Stimulated activated CD4-positive, alpha-beta T cell treated with anti-CD3 and anti-CD28 coated beads, Interleukin-12 subunit alpha, Interleukin-12 subunit beta, amount 100 ng/mL, for 4 hours (primary cell): ENCODE results near the gene KLHDC7B.

Source experiments
- DNase-seq: peaks from one replicate; pipeline ENCODE4 v3.0.0-alpha.2; 2020

KLHDC7B gene

DNA sequence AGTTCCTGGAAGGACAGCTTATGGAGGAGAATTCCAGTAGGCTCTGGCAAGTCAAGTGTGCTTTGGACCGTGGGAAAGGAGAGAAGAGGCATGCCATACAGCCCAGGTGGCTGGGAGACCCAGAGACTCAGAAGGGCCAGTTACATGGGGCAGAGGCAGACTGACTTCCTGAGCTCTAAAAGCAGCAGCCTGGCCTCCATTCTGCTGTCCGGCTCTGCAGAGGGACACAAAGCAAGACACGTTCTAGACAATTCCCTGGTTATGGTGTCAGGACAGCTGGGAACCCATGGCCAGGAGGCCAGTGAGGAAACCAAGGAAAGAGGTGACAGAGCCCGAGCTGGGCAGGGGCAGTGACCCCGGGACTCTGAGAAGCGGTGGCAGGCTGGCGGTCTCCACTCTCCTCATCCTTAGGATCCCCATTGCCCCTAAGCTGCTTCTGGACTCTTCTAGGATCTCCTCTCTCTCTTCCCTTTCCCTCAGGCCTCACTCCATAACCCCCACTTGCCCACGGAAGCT lies 29.8 kb downstream of the KLHDC7B start:
- no peak for DNase-seq

DNA sequence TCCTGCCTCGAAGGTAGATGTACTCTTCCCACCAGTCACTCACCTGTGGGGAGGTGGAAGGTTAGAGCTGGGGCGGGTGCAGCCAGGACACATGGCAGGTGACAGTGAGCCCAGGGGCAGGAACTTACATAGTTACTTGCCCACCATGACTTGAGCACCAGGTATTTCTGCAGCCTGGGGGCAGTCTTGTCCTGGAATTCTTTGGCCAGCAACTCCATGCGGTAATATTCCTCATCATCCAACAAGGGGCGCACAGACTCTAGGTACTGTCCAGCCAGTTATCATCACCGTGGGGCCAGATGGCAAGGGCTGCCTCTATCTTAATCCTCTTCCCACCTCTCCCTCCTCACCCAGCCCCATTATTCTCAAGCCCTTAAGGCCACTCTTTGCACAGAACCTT lies 30.4 kb downstream of the KLHDC7B start:
- DNase-seq = no peak

DNA sequence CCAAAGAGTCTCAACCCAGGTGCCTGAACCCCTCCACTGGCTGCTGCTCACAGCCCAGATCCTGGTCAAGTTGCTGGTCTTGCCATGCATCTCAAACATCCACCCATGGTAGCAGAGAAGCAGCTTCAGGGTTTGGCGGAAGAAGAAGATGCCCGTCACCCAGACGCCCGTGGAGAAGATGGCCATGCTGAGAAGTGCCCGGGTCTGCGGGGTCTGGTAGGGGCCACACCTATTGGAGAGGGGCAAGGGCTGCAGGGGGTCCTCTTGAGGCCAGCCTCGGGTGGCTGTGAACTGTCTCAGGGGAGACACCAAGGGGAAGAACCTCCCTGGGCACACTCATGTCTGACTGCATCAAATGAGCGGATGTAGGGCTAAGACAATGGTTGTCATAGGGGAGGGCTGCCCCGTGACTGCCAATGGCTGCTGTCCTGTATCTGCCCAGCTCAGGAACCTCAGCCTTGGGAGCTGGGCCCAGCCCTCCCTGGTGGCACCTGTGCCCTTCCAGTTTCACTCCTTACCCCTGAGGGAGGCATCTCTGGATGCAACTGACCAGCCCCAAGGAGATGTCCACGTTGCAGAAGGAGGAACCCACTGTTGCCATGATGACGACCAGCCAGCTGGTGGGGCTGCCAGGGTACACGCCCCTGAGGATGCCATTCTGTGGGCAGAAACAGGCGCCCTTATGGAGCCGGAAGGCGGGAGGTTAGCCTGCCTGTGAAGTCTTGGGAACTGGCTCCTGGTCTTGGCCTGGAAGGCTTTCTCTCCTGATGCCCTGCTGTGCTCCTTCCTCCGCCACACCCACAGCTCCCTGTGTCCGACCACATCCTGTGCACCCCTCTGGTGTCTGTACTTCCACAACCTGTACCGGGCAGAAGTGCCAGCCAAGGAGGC lies 31.4 kb downstream of the KLHDC7B start:
- DNase-seq = no peak

DNA sequence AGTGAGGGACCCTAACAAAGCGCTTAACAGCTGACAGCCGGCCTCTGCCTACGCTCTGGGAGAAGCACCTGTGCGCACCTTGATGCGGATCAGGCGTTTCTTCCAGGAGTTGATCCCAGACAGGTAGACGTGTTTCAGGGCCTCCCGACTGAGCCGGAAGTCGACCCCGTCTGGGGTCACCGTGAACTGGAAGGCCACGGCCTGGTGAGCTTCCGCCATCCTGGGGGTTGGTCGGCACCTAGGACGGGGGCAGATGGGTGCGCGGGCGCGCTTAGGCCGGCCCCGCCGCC lies 31.9 kb downstream of the KLHDC7B start:
- DNase-seq = no peak

DNA sequence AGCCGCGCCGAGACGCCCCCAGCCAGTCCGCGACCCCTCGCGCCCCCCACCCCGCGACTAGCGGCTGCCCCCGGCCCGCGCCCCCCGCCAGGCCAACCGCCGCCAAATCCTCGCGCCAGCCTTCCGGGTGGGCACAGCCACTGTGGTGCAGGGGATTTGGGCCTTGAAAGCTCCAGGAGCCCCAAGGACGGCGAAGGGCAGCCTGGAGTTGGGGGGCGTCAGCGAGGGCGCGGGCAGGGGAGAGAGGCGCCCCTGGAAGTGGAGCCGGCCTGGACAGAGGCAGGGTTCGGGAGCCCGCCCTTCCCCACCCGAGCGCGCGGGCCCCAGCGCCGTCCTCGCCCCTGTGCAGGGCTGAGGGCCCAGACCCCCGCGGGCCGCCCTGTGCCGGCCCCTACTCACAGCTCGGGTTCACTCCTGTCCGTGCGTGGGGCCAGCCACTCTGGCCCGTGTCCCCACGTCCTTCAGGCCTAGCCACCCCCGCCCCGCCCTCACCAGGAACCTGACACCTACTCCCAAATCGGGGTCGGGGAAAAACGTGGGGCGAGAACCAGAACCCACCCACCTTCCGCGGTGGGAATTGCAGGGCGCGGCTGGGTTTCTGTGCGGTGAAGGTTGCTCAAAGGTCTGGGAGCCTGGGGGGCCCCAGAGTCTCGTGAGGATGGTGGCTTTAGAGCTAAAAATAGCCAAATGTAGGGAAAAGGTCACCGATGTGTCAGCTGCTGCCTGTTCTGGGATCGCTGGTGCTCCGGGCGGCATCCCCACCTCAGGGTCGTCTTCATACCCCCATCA lies 32.5 kb downstream of the KLHDC7B start, which contains the start of gene CPT1B:
CPT1B (minus strand) TSS at position 441 of the 789 bp plus-strand sequence. CDS start 512 bp downstream, outside the sequence.
- DNase-seq = no peak

DNA sequence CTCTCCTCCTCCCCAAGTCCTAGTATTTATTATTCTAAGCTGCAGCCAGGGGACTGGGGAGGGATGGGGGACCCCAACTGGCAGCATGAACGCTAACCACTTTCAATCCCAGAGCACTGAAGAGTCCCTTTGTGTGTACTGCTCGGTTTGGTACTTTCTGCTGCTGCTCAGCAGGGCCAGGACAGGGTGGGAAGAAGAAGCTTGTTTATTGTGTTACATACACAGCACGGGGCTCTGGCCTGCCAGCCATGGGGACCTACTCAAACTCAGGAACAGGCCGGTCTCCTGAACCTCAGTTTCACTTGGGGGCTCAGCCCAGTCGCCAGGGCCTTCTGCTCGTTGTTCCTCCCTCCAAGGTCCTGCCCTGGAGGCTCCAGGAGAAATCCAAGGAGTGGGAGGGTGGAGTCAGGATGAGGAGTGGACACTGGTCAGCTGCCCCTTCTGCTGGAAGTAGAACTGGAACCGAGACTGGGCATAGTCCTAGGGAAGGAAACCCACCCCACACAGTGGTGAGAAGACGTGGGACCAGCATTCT lies 33.1 kb downstream of the KLHDC7B start:
- DNase-seq = no peak

DNA sequence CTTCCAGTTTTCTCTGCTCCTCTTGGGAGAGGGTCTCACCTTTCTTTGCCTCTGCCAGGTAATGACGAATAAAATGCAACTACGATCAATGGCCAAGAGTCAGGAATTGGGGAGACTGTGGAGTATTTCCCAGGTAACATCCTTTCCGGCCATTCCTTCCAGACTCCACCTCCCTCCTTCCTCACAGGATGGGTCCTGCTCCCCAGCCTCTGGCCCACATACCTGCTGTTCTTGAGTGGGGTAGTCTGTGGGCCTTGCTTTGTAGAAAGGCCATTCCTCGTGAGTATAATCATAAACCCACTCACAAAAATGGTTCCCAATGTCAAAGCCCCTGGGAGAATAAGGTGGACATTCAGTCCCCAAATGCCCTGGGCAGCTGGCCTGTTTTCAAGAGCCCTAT lies 34.1 kb downstream of the KLHDC7B start:
- DNase-seq = no peak

DNA sequence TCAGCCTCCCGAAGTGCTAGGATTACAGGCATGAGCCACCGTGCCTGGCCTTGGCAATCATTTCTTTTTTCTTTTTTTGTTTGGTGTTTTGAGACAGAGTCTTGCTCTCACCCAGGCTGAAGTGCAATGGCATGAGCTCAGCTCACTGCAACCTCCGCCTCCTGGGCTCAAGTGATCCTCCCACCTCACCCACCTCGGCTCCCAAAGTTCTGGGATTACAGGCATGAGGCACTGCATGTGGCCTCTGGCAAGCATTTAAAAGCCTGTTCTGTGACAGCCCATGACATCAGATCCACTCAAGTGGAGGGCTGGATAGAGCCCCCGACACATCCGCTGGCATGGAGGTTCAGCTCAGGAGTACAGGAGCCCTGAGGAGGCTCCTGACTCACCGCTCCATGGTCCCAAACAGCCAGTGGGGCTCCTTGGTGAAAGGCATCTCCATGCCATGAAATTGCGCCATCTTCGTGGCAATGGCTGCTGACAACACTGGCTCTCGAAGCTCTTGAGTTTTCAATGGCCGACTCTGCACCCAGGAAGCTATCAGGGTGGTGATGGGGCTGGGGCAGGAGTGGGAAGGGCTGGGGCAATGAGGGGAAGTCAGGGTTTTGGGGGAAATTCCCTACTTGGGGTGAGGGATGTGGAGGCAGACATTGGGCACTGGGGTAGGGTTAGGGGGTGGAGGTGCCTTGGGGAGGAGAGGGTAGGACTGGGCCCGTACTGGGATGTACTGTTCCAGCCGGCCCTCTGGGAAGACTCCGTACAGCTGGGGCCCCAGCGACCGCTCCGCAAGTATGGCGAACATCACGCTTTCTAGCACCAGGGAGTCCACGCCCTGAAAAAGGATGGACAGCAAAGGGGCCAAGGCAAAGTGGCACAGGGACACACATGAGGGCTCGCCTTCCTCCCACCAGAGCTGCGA lies 35.6 kb downstream of the KLHDC7B start:
- DNase-seq = no peak

DNA sequence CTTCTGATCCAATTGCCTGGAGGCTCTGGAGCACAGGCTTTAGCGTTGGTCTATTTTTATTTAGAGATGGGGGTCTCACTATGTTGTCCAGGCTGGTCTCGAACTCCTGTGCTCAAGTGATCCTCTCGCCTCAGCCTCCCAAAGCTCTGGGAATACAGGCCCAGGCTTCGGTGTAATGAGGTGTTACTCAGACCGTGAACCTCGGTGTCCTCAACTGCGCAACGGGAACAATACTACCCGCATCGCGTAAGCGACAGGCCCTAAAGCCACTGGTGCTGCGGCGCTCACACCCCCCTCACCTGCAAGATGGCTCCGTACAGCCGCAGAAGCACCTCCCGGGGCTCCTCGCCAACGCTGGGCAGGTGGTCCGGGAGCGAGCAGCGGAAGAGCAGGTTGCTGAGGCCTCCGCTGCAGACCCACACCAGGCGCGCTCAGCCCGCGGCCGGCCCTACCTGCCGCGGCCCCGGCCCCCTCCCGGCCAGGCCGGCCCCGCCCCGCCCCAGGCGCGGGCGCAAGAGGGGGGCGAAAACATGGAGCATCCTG lies 36.3 kb downstream of the KLHDC7B start:
- DNase-seq = peak; percentile 30

DNA sequence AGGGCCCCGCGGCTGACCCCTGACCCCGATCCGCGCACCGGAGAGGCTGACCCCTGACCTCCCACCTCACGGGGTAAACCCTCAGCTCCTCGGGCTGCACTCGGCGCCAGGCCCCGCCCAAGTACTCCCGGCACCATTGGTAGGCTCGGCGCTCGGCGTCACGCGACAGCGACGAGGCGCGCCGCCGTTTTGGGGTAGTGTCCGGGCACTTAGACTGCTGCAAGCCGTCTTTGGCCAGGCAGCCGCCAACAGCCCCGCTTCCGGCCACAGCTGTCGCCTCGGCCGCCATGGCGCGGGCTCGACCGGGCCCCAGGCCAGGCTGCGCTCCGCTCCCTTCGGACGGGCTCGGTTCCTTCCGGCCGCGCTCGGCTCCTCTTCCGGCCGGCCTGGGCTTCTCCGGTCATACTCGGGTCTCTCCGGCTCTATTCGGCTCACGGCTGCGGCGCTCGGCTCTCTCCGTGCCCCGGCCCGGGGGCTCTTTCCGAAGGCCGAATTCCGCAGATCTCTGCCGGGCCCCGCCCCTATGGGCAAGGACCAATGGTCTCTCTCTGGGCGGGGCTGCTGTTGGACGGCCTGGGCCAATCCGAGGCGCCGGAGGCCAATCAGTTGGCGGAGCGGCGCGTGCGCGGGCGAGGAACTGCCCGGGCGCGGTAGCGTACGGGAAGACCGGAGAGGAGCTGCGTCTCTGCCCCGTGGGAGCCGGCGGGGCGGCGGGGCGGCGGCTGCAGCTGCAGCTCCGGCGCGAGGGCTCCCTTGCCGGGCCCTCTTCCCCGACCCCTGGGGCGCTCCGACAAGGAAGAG lies 37.0 kb downstream of the KLHDC7B start, which contains the start of gene CHKB:
CHKB (minus strand) TSS at position 357 of the 801 bp plus-strand sequence; CDS start at position 289, 68 bp downstream.
- peak; percentile 98 for DNase-seq

DNA sequence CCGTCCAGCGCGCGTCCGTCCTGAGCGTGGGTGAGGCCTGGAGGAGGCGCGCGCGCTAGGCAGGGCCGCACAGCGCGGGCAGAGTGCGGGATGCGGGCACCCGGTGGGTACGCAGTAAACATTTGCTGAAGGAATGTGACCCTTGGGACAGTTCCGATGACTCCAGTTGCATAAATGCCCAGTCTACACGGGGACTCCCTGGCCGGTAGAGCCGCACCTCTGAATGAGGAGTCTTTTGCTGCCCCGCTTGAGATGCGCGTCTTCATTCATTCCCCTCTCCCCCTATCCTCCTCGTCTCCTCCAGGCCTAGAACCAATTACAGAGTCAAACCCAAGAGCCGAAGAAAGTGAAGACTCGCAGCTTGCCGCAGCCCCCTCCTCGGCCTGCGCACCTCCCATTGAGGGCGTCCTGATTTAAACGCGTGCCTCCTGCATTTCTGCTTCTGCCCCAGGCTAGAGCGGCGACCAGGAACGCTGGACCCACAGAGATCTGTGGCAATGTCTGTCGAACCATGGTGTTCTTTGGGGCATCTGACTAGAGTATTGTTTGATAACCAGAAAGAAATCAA lies 37.7 kb downstream of the KLHDC7B start:
- no peak for DNase-seq

DNA sequence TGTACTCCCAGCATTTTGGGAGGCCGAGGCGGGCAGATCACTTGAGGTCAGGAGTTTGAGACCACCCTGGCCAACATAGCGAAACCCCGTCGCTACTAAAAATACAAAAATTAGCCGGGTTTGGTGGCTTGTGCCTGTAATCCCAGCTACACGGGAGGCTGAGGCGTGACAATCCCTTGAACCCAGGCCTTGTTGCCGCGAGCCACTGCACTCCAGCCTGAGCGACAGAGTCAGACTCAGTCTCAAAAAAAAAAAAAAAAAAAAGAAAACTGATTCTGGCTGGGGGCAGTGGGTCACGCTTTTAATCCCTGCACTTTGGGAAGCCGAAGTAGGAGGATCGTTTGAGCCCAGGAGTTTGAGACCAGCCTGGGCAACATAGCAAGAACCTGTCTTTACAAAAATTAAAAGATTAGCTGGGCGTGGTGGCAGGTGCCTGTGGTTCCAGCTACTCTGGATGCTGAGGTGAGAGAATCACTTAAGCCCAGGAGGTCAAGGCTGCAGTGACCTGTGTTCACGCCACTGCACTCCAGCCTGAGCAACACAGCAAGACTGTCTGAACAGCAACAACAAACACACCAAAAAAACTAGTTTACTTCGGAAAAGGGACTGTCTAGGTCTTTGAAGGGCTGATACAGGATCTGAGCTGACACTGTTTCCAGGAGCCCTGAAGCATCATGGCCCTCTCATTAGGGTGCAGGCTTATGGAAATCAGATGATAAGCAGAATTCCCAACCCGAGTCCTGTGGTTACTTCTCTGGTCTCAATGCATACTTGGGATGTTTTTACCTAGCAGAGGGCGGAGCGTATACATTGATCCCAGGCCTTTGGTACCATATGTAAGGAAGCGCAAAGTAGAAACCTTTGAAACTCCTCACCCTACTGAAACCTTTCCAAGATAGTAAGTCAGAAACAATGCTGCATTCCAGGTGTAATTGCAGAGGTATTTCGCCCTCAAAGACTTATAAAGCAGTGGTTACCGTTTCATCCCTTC lies 38.7 kb downstream of the KLHDC7B start:
- DNase-seq = no peak

DNA sequence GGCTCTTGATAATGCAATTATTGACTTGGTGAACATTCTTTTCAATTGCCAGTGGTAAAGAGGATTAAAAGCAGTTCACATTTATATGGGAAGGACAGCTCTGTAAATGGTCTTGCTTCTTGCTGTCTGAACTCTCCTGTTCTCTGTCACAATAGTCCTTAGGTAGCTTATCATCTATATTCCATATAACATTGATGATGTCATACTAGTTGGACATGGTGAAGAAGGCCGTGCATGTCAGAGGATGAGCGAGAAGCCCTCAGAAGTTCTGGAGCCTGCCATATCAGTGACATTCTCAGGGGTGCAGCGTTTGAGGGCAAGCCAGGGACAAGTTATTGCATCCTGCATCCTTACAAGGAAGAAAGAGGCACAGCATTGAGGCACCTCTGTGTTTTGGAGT lies 39.5 kb downstream of the KLHDC7B start:
- DNase-seq = no peak

DNA sequence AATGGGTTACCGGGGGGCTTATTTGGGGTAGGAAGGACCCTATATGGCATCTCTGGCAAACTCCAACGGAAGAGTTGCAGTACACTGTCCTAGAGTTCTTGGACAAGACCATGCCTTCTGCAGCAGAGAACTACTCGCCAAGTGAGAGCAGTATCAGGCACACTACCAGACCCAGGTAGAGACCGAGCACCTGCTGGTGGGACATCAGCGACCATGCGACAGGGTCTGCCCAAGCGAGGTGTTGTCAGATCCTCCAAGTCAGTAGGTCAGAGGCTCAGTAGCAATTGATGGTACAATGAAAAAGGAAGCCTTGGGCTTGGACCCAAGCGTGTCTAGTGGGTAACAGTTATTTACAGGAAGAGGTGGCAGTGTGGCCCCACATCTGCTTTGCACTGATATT lies 40.1 kb downstream of the KLHDC7B start:
- no peak for DNase-seq

DNA sequence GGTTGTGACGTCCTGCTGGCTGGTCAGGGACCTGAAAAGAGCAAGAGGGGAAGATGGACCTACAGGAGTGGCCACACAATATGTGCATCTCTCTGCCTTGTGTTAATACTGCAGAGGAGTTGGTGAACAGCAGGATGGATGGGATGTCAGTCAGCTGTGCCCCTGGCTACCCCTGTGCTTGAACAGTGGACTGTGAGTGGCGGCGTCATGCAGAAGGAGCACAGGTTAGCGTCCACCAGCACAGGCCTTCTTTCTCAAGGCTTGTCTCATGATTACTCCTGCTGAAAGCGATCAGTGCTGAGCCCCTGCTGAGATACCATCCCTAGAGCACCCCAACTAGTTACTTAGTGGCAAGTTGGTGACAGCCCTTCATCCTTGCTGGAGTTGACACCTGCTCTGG lies 40.7 kb downstream of the KLHDC7B start:
- no peak for DNase-seq

DNA sequence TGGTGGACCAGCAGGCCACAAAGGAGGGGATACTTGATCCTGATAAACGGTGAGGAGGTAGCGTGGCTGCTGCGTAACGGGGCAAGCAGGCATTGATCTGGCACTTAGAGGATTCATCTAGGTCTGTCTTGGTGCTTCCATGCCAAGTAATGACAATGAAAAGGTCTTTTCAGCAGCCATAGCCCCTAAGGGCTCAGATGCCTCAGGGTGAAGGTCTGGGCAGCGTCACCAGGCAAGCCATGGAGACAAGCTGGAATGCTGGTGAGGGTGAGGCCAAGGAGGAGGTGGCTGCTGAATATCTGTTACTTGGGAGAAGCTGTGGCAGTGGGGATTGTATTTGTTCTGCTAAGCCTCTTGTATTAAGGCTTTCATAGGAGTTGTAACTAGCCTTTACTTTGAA lies 41.7 kb downstream of the KLHDC7B start:
- DNase-seq = no peak

DNA sequence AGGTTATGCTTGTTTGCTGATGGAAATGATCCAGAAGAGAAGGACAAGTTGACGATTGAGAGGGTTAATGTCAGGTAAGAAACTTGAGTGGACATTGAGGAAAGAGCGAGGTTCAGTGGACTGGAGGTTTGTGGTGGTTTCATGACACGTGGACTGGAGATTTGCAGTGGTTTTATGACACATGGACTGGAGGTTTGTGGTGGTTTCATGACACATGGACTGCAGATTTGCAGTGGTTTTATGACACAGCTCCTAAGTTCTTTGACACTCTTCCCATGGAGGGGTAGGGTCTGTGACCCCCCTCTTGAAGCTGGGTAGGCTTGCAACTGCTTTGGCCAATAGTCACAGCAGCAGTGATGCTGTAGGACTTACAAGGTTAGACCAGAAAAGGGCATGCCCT lies 49.5 kb downstream of the KLHDC7B start:
- DNase-seq = no peak

DNA sequence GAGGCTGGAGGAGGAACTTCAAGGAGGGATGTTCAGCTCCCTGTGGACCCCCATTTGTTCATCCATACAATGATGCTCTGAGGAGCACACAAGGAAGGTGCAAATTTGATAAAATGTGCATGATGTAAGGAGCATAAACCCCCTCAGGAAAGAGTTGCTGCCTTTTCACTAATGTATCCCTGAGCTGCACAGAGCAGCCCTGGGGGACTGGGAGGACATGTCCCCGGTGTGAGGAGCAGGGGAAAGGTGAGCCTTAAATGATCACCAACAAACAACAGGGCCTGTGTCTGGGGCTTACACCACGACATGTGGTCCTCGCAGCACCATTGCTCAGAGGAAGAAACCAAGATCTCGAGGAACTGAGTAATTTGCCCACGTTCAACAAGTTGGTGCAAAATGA lies 51.4 kb downstream of the KLHDC7B start:
- DNase-seq = no peak

DNA sequence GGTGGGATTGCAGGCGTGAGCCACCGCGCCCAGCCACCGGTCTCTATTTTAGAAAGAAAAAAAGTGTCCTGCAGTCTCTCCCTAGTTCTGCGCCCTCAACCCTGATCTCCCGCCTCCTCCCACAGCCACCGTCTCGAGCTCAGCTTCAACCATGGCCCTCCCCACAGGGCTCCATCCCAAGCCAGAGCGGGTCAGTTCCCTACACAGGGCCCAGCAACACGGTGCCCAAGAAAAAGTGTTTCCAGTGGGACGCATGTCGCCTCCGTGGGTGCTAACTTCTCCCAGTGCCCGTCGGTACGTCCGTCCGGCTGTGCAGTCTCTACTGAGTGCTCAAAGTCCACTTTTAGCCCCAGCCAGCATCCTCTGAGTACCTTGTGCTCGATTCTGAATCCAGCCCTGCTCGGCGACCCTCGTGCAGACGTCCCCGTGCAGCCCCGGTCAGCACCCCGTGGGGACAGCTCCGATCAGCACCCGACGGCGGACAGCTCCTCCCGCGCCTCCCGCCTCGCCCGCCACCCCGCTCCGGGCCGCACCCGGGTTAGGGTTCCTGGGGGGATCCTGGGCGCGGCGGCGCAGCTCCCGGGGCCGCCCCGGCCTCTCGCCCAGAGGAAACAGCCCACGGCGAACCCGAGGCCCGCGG lies 54.2 kb downstream of the KLHDC7B start:
- peak; percentile 60 for DNase-seq
